Thyroid gland (tissue), 4 donors: Measurements from ENCODE around the gene DLGAP1.

Experiments
- CTCF ChIP-seq, 6 experiments: fragments of 200-600 bp in 3 of 6; fragments of 450-650 bp in 3 of 6; sonication (generic) in 3 of 6; IDR thresholded peaks; one replicate each; pipeline ENCODE4 v1.5.1; 2016 to 2019; ENCODE audit warnings: antibody characterized with exemption in 6 of 6, mild to moderate bottlenecking in 2 of 6, inconsistent platforms in 1 of 6, moderate library complexity in 1 of 6
- POLR2A ChIP-seq, 2 donors: fragments of 450-650 bp; IDR thresholded peaks; one replicate each; pipeline ENCODE4 v1.6.1; 2017; ENCODE audit warnings: antibody characterized with exemption in 2 of 2, mild to moderate bottlenecking in 2 of 2, moderate library complexity in 1 of 2

GRCh38 chr18:4468511-4468910, 13.4 kb upstream of the DLGAP1 start:
- TF ChIP-seq POLR2A (IDR thresholded peaks at IDR 0.05) (no peak), CTCF (IDR thresholded peaks at IDR 0.05) (no peak)
